GM18951 (cell line): ENCODE measurements around the gene HERC2.
"Not testable (repeated sequence)": the region's sequence is repeated elsewhere in the genome, so short reads cannot be mapped to it uniquely, and the experiment has no call there.

Source experiments
- POLR2A ChIP-seq: IDR thresholded peaks from 4 replicates; pipeline ENCODE4 v1.6.1; 2011; ENCODE audit warnings: mild to moderate bottlenecking; ENCODE audit not compliant: insufficient read length, insufficient read depth; ENCODE audit errors: extremely low read depth
- in situ Hi-C: fragments of 300-500 bp; cut with MboI; formaldehyde crosslinking; loops from one replicate; pipeline ENCODE4 v1.12.0; 2022; ENCODE audit warnings: low sequenced_read_pairs, mixed read lengths, inconsistent platforms; ENCODE audit not compliant: unreplicated experiment

The HERC2 gene

DNA sequence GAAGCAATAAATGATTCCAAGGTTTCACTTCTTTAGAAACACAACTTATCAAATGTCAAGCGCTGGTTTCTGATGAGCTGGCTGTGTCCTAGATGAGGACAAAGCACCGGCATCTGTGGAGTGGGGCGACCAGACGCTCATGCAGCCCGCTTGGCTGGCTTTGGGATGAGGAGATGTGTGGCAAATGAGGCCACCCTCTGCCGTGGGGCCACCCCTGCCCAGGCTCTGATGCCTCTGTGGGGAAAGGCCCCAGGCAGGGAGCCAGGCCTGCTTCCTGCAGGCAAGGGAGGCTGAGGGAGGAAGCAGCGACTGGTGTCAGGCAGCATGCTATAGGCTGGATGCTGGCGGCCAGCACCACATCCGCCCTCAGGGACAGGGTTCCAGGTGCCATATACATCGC is 102.9 kb downstream of the HERC2 start:
- in situ Hi-C loops, result no loop called here
- no peak for TF ChIP-seq POLR2A

- in situ Hi-C loops, result not testable (repeated sequence)
Measured at GRCh38 chr15:28216946-28217546, 104.9 kb downstream of the HERC2 start.

GRCh38 chr15:28215521-28215920 is 106.5 kb downstream of the HERC2 start:
- in situ Hi-C loops, result not testable (repeated sequence)

DNA sequence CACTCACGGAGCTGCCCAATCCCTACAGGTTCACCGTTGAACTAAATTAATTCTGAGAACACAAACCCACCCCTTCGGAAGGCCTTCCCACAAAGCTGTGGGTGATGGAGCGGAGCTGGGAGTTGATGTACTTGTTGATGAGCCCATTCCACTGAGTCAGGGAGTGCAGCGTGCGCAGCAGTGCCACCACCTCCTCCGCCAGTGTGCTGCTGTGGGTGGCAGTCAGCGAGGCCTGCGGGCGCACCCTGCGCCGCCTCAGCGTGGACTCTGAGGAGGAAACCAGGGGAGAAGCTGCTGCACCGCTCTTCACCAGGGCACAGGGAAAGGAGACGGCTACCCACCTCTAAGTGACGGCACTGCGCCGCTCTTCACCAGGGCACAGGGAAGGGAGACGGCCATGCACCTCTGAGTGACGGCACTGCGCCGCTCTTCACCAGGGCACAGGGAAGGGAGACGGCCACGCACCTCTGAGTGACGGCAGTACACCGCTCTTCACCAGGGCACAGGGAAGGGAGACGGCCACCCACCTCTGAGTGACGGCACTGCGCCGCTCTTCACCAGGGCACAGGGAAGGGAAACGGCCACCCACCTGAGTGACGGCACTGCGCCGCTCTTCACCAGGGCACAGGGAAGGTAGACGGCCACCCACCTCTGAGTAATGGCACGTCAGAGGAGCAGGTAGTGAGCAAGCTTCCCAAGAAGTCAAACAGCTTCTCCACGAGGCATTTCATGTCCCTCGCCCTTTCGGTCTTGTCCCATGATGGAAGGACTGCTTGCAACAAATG is 107.8 kb downstream of the HERC2 start:
- in situ Hi-C loops, result not testable (repeated sequence)

DNA sequence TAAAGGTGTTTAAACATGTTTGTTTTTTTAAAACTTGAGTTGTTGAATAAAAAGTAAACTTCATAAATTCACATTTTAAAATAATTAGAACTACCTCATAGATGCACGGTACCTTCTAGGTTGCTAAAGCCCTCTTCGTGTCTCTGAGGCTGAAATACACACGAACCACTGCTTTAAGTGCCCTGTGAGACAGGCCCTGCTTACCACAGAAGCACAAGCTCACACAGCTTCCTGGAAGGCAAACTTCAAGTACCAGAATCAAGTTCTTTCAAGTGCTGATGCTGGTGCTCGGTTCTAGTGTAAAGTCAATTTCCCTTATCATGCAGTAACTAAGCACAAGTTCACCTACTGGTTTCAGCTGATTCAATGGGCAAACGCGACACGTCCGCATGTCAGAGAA is 108.6 kb downstream of the HERC2 start:
- in situ Hi-C loops, result not testable (repeated sequence)

DNA sequence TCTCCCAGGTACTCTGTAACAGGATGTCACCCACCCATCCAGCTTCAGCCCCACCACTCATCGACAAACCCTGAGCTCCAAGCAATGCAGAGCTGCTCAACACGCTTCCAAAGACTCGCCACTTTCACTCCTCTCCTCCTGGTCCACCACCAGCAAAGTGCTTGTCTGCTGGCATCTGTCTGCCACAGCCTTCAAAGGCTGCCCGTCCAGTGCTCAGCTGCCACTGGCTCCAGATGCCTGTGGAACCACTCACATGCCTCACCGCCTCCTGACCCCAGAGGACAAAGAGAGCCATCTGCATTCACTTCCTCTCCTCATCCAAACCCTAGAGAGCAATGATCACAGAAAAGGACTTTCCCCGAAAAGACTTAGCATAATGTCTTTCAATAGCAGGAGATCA is 113.4 kb downstream of the HERC2 start:
- TF ChIP-seq POLR2A, result no peak
- in situ Hi-C loops, result loop anchor here (10.0 kb wide), 1 partner anchor 456 kb away; no protein-coding TSS in a partner anchor

GRCh38 chr15:28205640-28206039 is 116.3 kb downstream of the HERC2 start:
- in situ Hi-C loops, result loop anchor here (10.0 kb wide), 1 partner anchor 459 kb away; no protein-coding TSS in a partner anchor

DNA sequence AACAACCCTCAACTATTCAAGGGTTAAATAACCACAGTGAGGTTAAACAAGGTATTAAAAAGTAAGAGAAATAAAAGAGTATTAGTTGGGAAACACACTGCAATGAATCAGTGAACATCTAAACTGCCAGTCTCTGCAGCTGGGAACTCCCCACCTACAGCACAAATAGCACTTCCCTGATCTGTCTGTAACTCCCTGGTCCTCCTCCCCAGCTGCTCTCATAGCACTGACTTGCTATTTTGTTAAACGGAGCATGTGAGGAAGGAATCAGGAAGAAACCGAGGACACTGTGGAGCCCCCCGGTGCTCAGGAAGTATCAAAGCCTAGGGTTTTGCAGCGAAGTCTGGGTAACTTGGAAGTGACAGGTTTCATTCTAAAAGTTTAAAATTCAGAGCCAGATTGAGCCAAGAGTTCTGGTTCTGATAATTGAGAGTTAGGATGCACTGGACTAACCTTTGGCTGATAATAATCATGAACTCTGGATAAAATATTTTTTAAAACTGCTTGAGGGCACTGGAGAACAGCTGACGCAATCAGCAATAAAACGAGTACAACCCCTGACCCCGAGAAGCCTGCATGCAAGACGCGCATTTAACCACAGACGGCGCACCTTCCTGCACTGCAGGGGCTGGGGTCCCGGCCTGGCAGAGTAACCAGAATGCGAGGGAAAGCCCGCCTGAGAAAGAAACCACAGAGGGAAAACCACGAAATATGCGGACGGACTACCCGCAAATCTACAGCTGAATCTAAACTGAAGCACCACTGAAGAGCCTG is 118.7 kb downstream of the HERC2 start:
- in situ Hi-C loops, result loop anchor here (10.0 kb wide), 1 partner anchor 462 kb away; no protein-coding TSS in a partner anchor

GRCh38 chr15:28202124-28202523 is 119.9 kb downstream of the HERC2 start:
- in situ Hi-C loops, result loop anchor here (10.0 kb wide), 1 partner anchor 463 kb away; no protein-coding TSS in a partner anchor

DNA sequence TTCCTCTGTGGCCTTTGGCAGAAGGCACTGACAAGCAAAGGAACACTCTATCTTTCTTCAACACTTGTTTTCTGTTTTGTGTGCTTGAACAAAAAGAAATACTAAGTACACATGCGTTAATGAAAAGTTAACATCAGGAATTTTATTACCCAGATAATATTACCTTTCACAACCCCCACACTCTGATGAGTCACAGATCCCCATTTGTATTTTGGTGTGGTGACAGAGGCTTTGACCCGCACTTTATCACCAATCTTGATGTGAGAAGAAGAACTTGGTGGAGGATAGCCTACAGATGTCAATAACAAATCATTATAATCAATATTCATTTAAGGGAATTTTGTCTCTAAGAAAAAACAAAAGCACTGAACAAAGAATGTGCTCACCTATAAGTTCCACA is 123.8 kb downstream of the HERC2 start:
- in situ Hi-C loops, result not testable (repeated sequence)

GRCh38 chr15:28197694-28198093 is 124.3 kb downstream of the HERC2 start:
- in situ Hi-C loops, result not testable (repeated sequence)

GRCh38 chr15:28196581-28196980 is 125.4 kb downstream of the HERC2 start:
- in situ Hi-C loops, result not testable (repeated sequence)

DNA sequence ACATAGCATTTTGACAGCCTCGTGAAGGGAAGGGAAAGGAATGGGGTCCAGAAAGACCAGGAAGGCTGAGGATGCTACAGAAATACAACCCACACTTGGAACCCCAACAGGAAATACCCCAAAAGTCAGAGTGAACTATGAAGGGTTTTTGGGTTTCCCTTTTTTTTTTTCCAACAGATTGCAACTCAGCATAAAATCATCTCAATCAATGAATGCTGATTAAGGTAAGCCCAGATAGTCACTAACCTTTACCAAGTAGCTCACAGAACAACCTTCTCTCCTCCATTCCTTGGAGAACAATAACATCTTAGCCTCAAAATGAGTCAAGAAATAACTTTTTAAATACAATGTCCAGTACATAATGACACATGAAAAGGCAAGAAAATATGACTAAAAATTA is 129.2 kb downstream of the HERC2 start:
- in situ Hi-C loops, result no loop called here
- no peak for TF ChIP-seq POLR2A

- in situ Hi-C loops, result no loop called here
- TF ChIP-seq POLR2A, result no peak
Measured at GRCh38 chr15:28191832-28192231, 130.1 kb downstream of the HERC2 start.
